Stimulated activated CD4-positive, alpha-beta T cell treated with anti-CD3 and anti-CD28 coated beads, Interleukin-2, amount 100 ng/mL, for 24 hours (primary cell): ENCODE results near the gene TNS3.
"Not testable (repeated sequence)": the region's sequence is repeated elsewhere in the genome, so short reads cannot be mapped to it uniquely, and the experiment has no call there.

ENCODE experiments used
- DNase-seq, 2 donors: peaks; one replicate each; pipeline ENCODE4 v3.0.0-alpha.2; 2020

TNS3 gene

DNA sequence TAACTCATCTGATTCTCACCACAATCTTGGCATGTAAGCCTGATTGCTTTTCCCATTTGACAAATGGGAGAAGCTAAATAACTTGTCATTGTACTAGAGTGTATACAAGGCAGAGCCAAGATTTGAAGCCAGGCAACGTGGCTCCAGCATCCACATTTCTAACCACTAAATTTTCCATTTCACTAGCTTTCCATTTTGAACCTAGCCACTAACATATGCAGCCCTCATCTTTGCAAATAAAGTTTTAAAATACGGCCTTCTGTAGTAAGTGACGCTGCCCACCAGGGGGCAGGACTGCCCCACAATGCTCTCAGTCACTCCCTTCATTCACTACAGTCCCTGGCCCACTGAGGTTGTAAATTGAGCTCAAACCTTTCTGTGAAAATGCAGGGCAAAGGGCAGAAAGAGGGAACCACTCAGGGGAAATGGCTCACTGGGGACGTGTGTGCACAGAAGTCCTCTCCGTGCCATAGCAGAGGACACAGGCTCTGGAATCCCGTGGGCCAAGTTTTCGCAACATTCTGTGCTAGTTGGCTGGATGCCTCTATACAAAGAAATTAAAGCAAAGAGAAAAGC is 315.7 kb downstream of the TNS3 start:
- peak; percentile 24 to 53 for DNase-seq

- no peak for DNase-seq
These were observed 316.3 kb downstream of the TNS3 start for GRCh38 chr7:47265621-47266020.

- no peak for DNase-seq
These were observed 317.8 kb downstream of the TNS3 start for GRCh38 chr7:47264021-47264651.

- no peak for DNase-seq
These were observed 319.0 kb downstream of the TNS3 start for GRCh38 chr7:47262881-47263280.

DNA sequence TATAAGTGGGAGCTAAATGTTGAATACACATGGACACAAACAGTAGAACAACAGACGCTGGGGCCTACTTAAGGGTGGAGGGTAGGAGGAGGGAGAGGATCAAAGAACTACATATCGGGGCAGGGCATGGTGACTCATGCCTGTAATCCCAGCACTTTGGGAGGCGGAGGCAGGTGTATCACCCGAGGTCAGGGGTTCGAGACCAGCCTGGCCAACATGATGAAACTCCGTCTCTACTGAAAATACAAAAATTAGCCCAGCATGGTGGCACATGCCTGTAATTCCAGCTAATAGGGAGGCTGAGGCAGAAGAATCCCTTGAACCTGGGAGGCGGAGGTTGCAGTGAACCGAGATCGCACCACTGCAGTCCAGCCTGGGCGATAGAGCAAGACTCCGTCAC is 319.8 kb downstream of the TNS3 start:
- not testable (repeated sequence) for DNase-seq

GRCh38 chr7:47260270-47260669 is 321.6 kb downstream of the TNS3 start:
- DNase-seq = no peak

DNA sequence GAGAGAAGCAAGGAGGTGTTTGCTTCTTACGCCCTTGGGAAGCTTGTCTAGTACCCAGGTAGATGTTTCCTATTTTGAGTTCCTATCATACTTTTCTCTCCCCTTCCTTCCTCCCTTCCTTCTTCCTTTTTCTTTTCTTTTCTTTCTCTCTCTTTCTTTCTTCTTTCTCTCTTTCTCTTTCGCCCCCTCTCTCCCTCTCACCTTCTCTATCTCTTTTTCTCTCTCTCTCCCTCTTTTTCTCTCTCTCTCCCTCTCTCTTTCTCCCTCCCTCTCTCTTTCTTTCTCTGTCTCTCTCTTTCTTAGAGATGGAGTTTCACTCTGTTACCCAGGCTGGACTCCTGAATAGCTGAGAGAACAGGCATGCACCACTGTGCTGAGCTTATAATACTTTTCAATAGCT is 322.2 kb downstream of the TNS3 start:
- no peak for DNase-seq

DNA sequence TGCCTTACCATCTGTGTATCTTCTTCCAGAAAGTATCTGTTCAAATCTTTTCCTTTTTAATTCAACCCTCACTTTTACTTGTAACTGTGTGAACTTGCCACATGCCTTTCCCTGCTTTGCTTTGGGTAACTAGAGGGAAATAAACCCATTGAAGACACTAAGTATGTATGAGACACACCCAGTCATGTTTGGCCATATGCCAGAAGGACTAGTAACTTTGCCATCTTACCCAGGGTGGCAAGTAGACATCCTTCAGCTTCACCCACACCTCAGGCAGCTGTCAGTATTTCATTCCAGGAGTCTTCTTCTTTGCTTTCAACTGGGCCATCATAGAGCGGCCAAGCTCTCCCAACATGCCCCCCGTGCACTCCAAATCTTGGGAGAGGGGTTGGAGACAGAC is 323.1 kb downstream of the TNS3 start:
- DNase-seq = no peak

DNA sequence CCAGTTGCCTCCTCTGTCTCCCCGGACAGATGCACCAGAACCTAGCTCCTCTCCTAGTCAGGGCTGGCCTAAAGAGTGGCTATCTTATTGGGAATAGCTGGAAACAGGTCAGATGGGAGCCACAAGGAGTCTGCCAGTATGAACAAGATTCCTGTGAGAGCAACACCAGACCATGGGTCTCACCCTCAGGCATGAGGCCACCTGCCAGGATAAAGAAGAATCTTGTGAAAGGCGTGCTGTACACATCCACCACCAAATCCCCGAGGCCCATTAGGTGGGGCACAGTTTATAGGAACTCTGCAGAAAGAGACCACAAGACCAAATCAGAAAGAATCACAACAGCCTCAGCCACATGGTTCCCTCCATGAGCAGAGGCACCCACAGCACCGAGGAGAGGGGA is 325.9 kb downstream of the TNS3 start:
- DNase-seq = no peak

DNA sequence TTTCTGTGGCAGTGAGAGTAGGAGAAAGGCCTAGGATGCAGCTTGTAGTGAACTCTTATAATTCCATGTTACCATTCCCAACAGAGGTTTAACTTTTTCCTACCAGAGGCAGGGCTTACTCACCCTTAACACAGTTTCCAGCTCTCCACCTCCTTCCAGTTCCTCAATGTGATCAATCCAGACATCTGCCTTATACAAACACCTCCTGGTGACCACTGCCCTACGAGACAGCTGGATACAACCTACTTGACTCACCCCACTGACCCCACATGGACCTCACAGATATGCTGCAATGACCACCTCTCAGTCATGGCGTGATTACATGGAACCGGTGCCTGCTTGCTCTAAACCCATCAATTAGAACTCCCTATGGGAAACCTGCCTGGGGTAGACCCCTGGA is 326.5 kb downstream of the TNS3 start:
- no peak for DNase-seq

DNA sequence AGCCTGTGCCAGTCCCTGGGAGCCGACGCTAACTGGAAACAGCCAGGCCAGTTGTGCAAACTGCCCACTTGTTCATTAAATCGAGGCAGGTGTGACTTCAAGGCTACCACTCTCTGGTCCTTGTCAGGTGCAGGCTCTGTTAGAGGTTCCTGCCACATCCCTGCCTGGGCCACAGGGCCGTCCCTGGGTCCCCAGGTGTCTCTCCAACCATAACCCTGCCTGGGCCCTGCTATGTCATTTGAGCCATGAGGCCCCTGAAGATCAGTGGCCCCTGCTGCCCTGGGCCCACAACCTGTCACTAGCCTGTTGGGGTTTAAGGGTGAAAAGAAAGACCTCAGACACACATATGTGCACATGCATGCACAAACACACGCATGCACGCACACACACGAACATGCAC is 326.9 kb downstream of the TNS3 start:
- DNase-seq = no peak

- DNase-seq = peak; percentile 45 to 69
These were observed 327.6 kb downstream of the TNS3 start for GRCh38 chr7:47254081-47254977.

DNA sequence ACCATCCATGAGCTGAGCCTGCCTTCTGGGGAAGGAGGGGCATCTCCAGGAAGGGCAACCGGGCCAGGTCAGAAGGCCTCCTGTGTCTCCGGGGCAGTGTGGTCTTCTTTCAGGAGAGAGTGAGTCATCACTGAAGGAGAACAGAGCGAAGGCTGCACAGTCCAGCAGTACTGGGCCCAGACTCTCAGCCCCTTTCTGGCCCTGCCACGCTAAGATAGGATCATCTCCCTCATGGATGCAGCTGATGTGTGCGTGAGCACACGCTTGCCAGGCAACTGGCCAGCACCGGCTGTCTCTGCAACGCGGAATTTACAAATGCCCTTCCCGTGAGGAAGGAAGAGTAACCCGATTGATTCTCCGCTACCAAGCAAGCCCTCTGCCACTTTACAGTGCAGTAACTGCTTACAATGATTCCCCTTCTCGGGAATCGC is 328.2 kb downstream of the TNS3 start:
- DNase-seq = no peak

- no peak for DNase-seq
These were observed 329.2 kb downstream of the TNS3 start for GRCh38 chr7:47252675-47253074.

GRCh38 chr7:47249361-47249760 is 332.6 kb downstream of the TNS3 start:
- no peak for DNase-seq

GRCh38 chr7:47248797-47249196 is 333.1 kb downstream of the TNS3 start:
- DNase-seq = no peak

- no peak for DNase-seq
These were observed 334.8 kb downstream of the TNS3 start for GRCh38 chr7:47247132-47247531.

GRCh38 chr7:47244692-47245091 is 337.2 kb downstream of the TNS3 start:
- no peak for DNase-seq

DNA sequence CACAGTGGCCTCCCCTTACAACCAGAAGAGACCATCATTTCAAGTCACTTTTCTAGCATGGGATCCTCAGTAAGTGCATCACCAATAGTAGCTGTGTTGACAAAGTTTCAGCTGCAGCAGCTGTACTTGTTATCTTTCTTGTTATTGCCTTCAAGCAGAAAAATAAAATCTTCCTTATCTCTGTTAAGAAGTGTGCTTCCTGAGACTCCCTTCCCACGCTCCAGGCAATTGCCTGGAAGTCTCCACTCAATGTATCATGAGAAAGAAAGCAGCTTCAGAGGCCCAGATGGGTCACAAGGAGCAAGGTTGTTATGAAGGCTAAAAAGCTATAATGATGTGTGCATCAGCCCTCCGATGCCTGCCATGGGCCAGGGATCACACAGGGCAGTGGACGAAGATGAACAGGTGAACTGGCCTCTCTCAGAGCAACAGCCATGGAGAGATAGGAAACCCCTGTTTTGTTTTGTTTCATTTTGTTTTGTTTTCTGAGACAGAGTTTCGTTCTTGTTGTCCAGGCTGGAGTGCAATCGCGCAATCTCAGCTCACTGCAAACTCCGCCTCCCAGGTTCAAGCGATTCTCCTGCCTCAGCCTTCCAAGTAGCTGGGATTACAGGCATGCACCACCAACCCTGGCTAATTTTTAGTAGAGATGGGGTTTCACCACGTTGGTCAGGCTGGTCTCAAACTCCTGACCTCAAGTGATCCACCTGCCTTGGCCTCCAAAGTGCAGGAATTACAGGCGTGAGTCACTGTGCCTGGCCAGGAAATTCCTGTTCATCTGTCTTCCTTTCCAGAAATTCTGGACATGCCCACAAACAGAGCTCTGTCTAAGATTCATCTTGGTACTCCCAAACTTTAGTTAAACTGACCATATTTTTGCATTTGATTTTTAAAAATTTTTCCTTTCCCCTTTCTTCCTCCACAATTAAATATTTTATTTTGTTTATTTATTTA is 340.5 kb downstream of the TNS3 start:
- no peak for DNase-seq

- DNase-seq = no peak
These were observed 341.9 kb downstream of the TNS3 start for GRCh38 chr7:47239931-47240421.

GRCh38 chr7:47239034-47239433 is 342.9 kb downstream of the TNS3 start:
- DNase-seq = no peak

- DNase-seq = no peak
These were observed 345.3 kb downstream of the TNS3 start for GRCh38 chr7:47236480-47237129.
